Coronary artery (tissue), 2 donors: ENCODE data around the gene LDLRAD4.
"Not testable (repeated sequence)": the region's sequence is repeated elsewhere in the genome, so short reads cannot be mapped to it uniquely, and the experiment has no call there.

Experiments used
- DNase-seq: peaks from one replicate; pipeline ENCODE4 v3.0.0-alpha.2; 2017; ENCODE audit warnings: low spot score
- H3K27ac ChIP-seq, 2 donors: fragments of 200-600 bp; sonication (generic); one replicate each; pipeline ENCODE4 v1.5.1; 2016 to 2019
- H3K4me3 ChIP-seq: fragments of 200-600 bp; sonication (generic); 2 replicates; pipeline ENCODE4 v1.5.1; 2016; ENCODE audit warnings: mild to moderate bottlenecking, moderate library complexity
- CTCF ChIP-seq: fragments of 200-600 bp; sonication (generic); IDR thresholded peaks from one replicate; pipeline ENCODE4 v1.5.1; 2019; ENCODE audit warnings: antibody characterized with exemption

Gene LDLRAD4

GRCh38 chr18:13680612-13681011 lies 462.1 kb downstream of the LDLRAD4 start:
- no peak for DNase-seq

GRCh38 chr18:13681701-13682100 lies 463.1 kb downstream of the LDLRAD4 start:
- DNase-seq: no peak

More at GRCh38 chr18:13680612-13681011, 462.1 kb downstream of the LDLRAD4 start:
- Histone ChIP-seq H3K4me3 (no peak overlapping the region), H3K27ac (no peak overlapping the region)
- TF ChIP-seq CTCF: no peak

GRCh38 chr18:13684546-13684945 lies 466.0 kb downstream of the LDLRAD4 start:
- TF ChIP-seq CTCF: no peak

More at GRCh38 chr18:13681701-13682100, 463.1 kb downstream of the LDLRAD4 start:
- H3K27ac ChIP-seq: no peak overlapping the region
- no peak overlapping the region for H3K4me3 ChIP-seq
- TF ChIP-seq CTCF: no peak

GRCh38 chr18:13688191-13689136 lies 469.9 kb downstream of the LDLRAD4 start:
- no peak for TF ChIP-seq CTCF
- no peak overlapping the region for H3K4me3 ChIP-seq
- H3K27ac ChIP-seq: no peak overlapping the region
- no peak for DNase-seq

More at GRCh38 chr18:13684546-13684945, 466.0 kb downstream of the LDLRAD4 start:
- DNase-seq: no peak
- H3K27ac ChIP-seq: no peak overlapping the region
- H3K4me3 ChIP-seq: no peak overlapping the region

GRCh38 chr18:13690060-13690459 lies 471.5 kb downstream of the LDLRAD4 start:
- DNase-seq, H3K27ac ChIP-seq, H3K4me3 ChIP-seq: not testable (repeated sequence)

- H3K27ac ChIP-seq, DNase-seq, H3K4me3 ChIP-seq: not testable (repeated sequence)
These were observed 476.8 kb downstream of the LDLRAD4 start for GRCh38 chr18:13695337-13695736.

- no peak overlapping the region for H3K27ac ChIP-seq
- TF ChIP-seq CTCF: no peak
- H3K4me3 ChIP-seq: no peak overlapping the region
- DNase-seq: no peak
These were observed 478.4 kb downstream of the LDLRAD4 start for GRCh38 chr18:13696961-13697360.

GRCh38 chr18:13700153-13700552 lies 481.6 kb downstream of the LDLRAD4 start:
- DNase-seq: no peak
- no peak for TF ChIP-seq CTCF
- Histone ChIP-seq H3K27ac (no peak overlapping the region), H3K4me3 (no peak overlapping the region)
